HepG2 (cell line): ENCODE data around the gene WDR20.

Source experiments
- CEBPB ChIP-seq: IDR thresholded peaks from 2 replicates; pipeline ENCODE4 v1.6.1; 2011; ENCODE audit warnings: low read depth, low read length, improper control_type of control experiment, borderline replicate concordance
- EP300 ChIP-seq, 3 experiments: sonication (generic) in 1 of 3; formaldehyde crosslinking in 1 of 3; IDR thresholded peaks; 2 replicates each; pipeline versions ENCODE4 v1.5.1 to v1.6.1; 2011 to 2020; ENCODE audit warnings: low read depth in 2 of 3, low read length in 2 of 3, borderline replicate concordance in 1 of 3, improper control_type of control experiment in 1 of 3, mild to moderate bottlenecking in 1 of 3, missing genetic modification reagents in 1 of 3, moderate library complexity in 1 of 3
- RAD21 ChIP-seq: fragments of 450-650 bp; formaldehyde crosslinking; IDR thresholded peaks from 2 replicates; pipeline ENCODE4 v1.5.0; 2020; ENCODE audit warnings: mild to moderate bottlenecking
- RBAK ChIP-seq: sonication (generic); formaldehyde crosslinking; IDR thresholded peaks from 2 replicates; pipeline ENCODE4 v1.5.1; 2020; ENCODE audit warnings: mild to moderate bottlenecking, missing genetic modification reagents
- SP1 ChIP-seq, 2 experiments: fragments of 450-650 bp in 1 of 2; sonication (generic) in 1 of 2; formaldehyde crosslinking in 1 of 2; IDR thresholded peaks; 2 replicates each; pipeline versions ENCODE4 v1.4.0 to v1.6.1; 2016 to 2020; ENCODE audit warnings: missing genetic modification reagents in 1 of 2
- TRIM22 ChIP-seq: fragments of 450-650 bp; IDR thresholded peaks from 2 replicates; pipeline ENCODE4 v1.6.1; 2017
- ZNF235 ChIP-seq: sonication (generic); formaldehyde crosslinking; IDR thresholded peaks from 2 replicates; pipeline ENCODE4 v1.8.1; 2023; ENCODE audit warnings: mild to moderate bottlenecking, missing genetic modification reagents, borderline replicate concordance
- ZNF24 ChIP-seq: fragments of 450-650 bp; IDR thresholded peaks from 2 replicates; pipeline ENCODE4 v1.6.1; 2017; ENCODE audit warnings: antibody characterized with exemption, mild to moderate bottlenecking
- ZNF460 ChIP-seq: sonication (generic); formaldehyde crosslinking; IDR thresholded peaks from 2 replicates; pipeline ENCODE4 v1.5.1; 2020; ENCODE audit warnings: missing genetic modification reagents, mild to moderate bottlenecking, borderline replicate concordance
- ZNF652 ChIP-seq: IDR thresholded peaks from 2 replicates; pipeline ENCODE4 v1.6.1; 2016; ENCODE audit warnings: low read depth, borderline replicate concordance

- TF ChIP-seq ZNF24: no peak
- TF ChIP-seq ZNF235 (CRISPR knock-in tag): no peak
- TF ChIP-seq TRIM22: no peak
- TF ChIP-seq SP1 (IDR thresholded peaks at IDR 0.05): no peak
- no peak for TF ChIP-seq SP1 (CRISPR knock-in tag; IDR thresholded peaks at IDR 0.05)
- no peak for TF ChIP-seq ZNF652 (CRISPR knock-in tag)
- TF ChIP-seq RAD21 (CRISPR knock-in tag): no peak
- no peak for TF ChIP-seq EP300 (IDR thresholded peaks at IDR 0.05; ENCODE audit: low read depth in 2 of 2, low read length in 2 of 2)
- no peak for TF ChIP-seq EP300 (CRISPR knock-in tag; IDR thresholded peaks at IDR 0.05; ENCODE audit: borderline replicate concordance)
- TF ChIP-seq ZNF460 (CRISPR knock-in tag): no peak
- no peak for TF ChIP-seq CEBPB
- no peak for TF ChIP-seq RBAK (CRISPR knock-in tag)
Measured at GRCh38 chr14:102150083-102150482, 10.4 kb downstream of the WDR20 start.
